CD14-positive monocyte (primary cell): ENCODE results near the gene CCL28. TPM values are rescaled to one million over a fixed set of nuclear protein-coding genes. Genes with fewer than 3 reads are reported as not detected.
"Not testable (repeated sequence)": the region's sequence is repeated elsewhere in the genome, so short reads cannot be mapped to it uniquely, and the experiment has no call there.

Experiments used
- DNase-seq, 3 donors: peaks; one replicate each; pipeline ENCODE4 v3.0.0-alpha.2; 2011 to 2022
- H2AFZ ChIP-seq: 2 replicates; pipeline ENCODE4 v1.6.0; 2012; ENCODE audit warnings: mild to moderate bottlenecking, low read depth, low read length, inconsistent platforms; ENCODE audit not compliant: insufficient read depth, poor library complexity, severe bottlenecking
- H3K27ac ChIP-seq, 2 donors: 1 replicate in 1 of 2; 2 replicates in 1 of 2; pipeline ENCODE4 v1.5.1; 2012 to 2013; ENCODE audit warnings: low read length in 2 of 2, control low read depth in 1 of 2, inconsistent platforms in 1 of 2, low read depth in 1 of 2, mild to moderate bottlenecking in 1 of 2
- H3K27me3 ChIP-seq, 2 donors: one replicate each; pipeline versions ENCODE4 v1.6.0 to v1.6.1; 2011 to 2013; ENCODE audit warnings: low read length in 2 of 2; ENCODE audit not compliant: control insufficient read depth in 2 of 2, insufficient read depth in 2 of 2
- H3K36me3 ChIP-seq, 2 donors: replicated peaks in 1 of 2; 1 replicate in 1 of 2; 2 replicates in 1 of 2; pipeline versions ENCODE4 v1.5.1 to v1.6.1; 2012 to 2013; ENCODE audit warnings: low read length in 2 of 2, control low read depth in 1 of 2, inconsistent platforms in 1 of 2, mild to moderate bottlenecking in 1 of 2; ENCODE audit not compliant: insufficient read depth in 2 of 2, control insufficient read depth in 1 of 2
- H3K4me1 ChIP-seq, 2 donors: 1 replicate in 1 of 2; 2 replicates in 1 of 2; pipeline versions ENCODE4 v1.5.1 to v1.6.1; 2012 to 2013; ENCODE audit warnings: low read length in 2 of 2, control low read depth in 1 of 2, inconsistent platforms in 1 of 2, mild to moderate bottlenecking in 1 of 2, moderate library complexity in 1 of 2; ENCODE audit not compliant: insufficient read depth in 2 of 2, control insufficient read depth in 1 of 2
- H3K4me2 ChIP-seq: replicated peaks from 2 replicates; pipeline ENCODE3; 2012; ENCODE audit warnings: low read length, moderate library complexity, mild to moderate bottlenecking; ENCODE audit not compliant: poor library complexity, severe bottlenecking; ENCODE audit errors: extremely low read depth
- H3K4me3 ChIP-seq, 3 experiments: fragments of 200-600 bp in 1 of 3; sonication (generic) in 1 of 3; replicated peaks in 1 of 3; 1 replicate in 2 of 3; 2 replicates in 1 of 3; pipeline ENCODE4 v1.5.1; 2011 to 2013; ENCODE audit warnings: low read length in 3 of 3, mild to moderate bottlenecking in 3 of 3, control low read depth in 2 of 3, low read depth in 2 of 3, inconsistent platforms in 1 of 3, moderate library complexity in 1 of 3
- H3K79me2 ChIP-seq: 2 replicates; pipeline ENCODE4 v1.6.0; 2012; ENCODE audit warnings: mild to moderate bottlenecking, control low read depth, inconsistent platforms, low read length, moderate library complexity; ENCODE audit not compliant: insufficient read depth
- H3K9ac ChIP-seq: 2 replicates; pipeline ENCODE4 v1.6.0; 2017; ENCODE audit warnings: low read length, mild to moderate bottlenecking; ENCODE audit not compliant: insufficient read depth, poor library complexity, severe bottlenecking
- H3K9me3 ChIP-seq, 2 donors: replicated peaks in 1 of 2; 1 replicate in 1 of 2; 2 replicates in 1 of 2; pipeline versions ENCODE4 v1.5.1 to v1.6.1; 2012 to 2013; ENCODE audit warnings: low read length in 2 of 2, control low read depth in 1 of 2; ENCODE audit not compliant: control insufficient read depth in 1 of 2, insufficient read depth in 1 of 2
- H4K20me1 ChIP-seq: 2 replicates; pipeline ENCODE4 v1.6.0; 2012; ENCODE audit warnings: mild to moderate bottlenecking, low read length, control low read depth, moderate library complexity; ENCODE audit not compliant: insufficient read depth
- H3K27ac Mint-ChIP-seq, 7 donors: one replicate each; pipeline ENCODE4 v1.8.0; 2020; ENCODE audit warnings: mild to moderate bottlenecking in 7 of 7, mixed read lengths in 7 of 7, moderate library complexity in 6 of 7, inconsistent platforms in 2 of 7
- H3K27me3 Mint-ChIP-seq, 3 donors: one replicate each; pipeline ENCODE4 v1.8.0; 2021 to 2022; ENCODE audit warnings: low read depth in 3 of 3, mild to moderate bottlenecking in 3 of 3, mixed read lengths in 3 of 3, moderate library complexity in 3 of 3, inconsistent platforms in 1 of 3
- H3K36me3 Mint-ChIP-seq, 2 donors: one replicate each; pipeline ENCODE4 v1.8.0; 2020; ENCODE audit warnings: mixed read lengths in 2 of 2, inconsistent platforms in 1 of 2, mild to moderate bottlenecking in 1 of 2
- H3K4me1 Mint-ChIP-seq: one replicate; pipeline ENCODE4 v1.8.0; 2020; ENCODE audit warnings: mild to moderate bottlenecking, mixed read lengths
- H3K4me3 Mint-ChIP-seq, 2 donors: one replicate each; pipeline ENCODE4 v1.8.0; 2020; ENCODE audit warnings: mild to moderate bottlenecking in 2 of 2, mixed read lengths in 2 of 2, moderate library complexity in 1 of 2
- H3K9me3 Mint-ChIP-seq, 7 donors: one replicate each; pipeline ENCODE4 v1.8.0; 2020 to 2022; ENCODE audit warnings: mixed read lengths in 7 of 7, mild to moderate bottlenecking in 6 of 7, moderate library complexity in 6 of 7, inconsistent platforms in 2 of 7
- WGBS: methylation state at CpG from one replicate; pipeline ENCODE4 v1.1.5; 2013; ENCODE audit warnings: missing lambda C conversion rate; ENCODE audit not compliant: insufficient coverage; 5-methylcytosine and 5-hydroxymethylcytosine counted together
- intact Hi-C, 2 donors: fragments of 100-400 bp; cut with micrococcal nuclease; formaldehyde crosslinking; loops; one replicate each; pipeline versions ENCODE4 v1.15.0 to v1.15.1; 2023
- polyA plus RNA-seq, 3 donors: library from polyadenylated mRNA; depleted of rRNA in 1 of 3; unstranded in 2 of 3; stranded (reverse) in 1 of 3; fragments of 300-500 nt in 2 of 3; fragments of >200 nt in 1 of 3; fragmentation: Illumina TruSeq in 2 of 3; gene quantifications; 1 replicate in 2 of 3; 2 replicates in 1 of 3; pipeline ENCODE4 v1.2.3, GENCODE V29; 2012 to 2021
- TF ChIP-seq, protein P1 (sequence below): fragments of 200-600 bp; IDR thresholded peaks from one replicate; pipeline ENCODE4 v1.8.0; 2022; ENCODE audit warnings: antibody characterized with exemption, mild to moderate bottlenecking

The CCL28 gene
- polyA plus RNA-seq, 3 donors = 0.10 to 0.51 (median 0.32) TPM

DNA sequence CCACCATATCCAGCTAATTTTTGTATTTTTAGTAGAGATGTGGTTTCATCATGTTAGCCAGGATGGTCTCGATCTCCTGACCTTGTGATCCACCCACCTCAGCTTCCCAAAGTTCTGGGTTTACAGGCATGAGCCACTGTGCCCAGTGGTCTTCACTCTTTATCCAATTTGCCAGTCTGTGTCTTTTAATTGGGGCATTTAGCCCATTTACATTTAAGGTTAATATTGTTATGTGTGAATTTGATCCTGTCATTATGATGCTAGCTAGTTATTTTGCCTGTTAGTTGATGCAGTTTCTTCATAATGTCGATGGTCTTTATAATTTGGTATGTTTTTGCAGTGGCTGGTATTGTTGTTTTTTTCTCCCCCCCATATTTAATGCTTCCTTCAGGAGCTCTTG lies 47.0 kb downstream of the CCL28 start:
- H3K9ac ChIP-seq = not testable (repeated sequence)
- H3K9me3 Mint-ChIP-seq = peaks cover 3 to 17% (median 13%) of the 10 kb centered on the region in 7 donors

DNA sequence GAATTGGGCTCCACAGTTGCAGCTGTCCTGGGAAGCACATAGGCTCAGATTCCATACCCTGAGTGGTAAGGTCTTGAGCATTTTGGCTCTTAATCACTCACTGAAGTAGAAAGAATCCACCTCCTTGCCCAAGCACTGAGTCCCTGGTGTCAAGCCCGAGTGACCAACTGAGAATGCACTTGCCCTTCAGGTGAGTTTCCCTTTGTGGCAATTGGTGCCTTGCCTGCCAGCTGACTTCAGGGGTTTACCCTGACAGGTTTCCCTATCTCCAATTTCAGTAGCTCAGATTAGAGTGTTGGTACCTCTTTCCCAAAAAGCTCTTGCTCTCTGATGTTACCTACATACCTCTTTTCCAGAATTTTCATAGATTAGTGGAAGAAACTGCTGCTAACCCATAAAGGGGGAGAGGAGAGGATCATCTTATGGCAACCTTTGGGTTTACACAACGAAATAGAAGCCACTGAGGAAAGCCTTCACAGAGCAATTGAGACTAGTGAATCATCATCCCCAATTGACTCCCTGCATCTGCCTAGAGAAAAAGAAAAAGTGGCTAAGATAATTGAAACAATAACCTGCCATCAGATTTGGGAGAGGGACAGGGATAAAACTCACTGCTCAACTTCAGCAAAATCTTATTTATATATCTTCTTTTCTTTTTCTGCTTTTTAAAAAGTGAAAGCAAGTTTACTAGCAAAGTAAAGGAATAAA lies 48.6 kb downstream of the CCL28 start:
- H3K79me2 ChIP-seq = no peaks in the 10 kb centered on the region
- H3K27ac Mint-ChIP-seq = no peak overlapping the region
- TF ChIP-seq, protein P1, sequence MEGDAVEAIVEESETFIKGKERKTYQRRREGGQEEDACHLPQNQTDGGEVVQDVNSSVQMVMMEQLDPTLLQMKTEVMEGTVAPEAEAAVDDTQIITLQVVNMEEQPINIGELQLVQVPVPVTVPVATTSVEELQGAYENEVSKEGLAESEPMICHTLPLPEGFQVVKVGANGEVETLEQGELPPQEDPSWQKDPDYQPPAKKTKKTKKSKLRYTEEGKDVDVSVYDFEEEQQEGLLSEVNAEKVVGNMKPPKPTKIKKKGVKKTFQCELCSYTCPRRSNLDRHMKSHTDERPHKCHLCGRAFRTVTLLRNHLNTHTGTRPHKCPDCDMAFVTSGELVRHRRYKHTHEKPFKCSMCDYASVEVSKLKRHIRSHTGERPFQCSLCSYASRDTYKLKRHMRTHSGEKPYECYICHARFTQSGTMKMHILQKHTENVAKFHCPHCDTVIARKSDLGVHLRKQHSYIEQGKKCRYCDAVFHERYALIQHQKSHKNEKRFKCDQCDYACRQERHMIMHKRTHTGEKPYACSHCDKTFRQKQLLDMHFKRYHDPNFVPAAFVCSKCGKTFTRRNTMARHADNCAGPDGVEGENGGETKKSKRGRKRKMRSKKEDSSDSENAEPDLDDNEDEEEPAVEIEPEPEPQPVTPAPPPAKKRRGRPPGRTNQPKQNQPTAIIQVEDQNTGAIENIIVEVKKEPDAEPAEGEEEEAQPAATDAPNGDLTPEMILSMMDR = no peak
- no peaks in the 10 kb centered on the region for H3K36me3 ChIP-seq
- no peaks in the 10 kb centered on the region for H3K36me3 Mint-ChIP-seq
- H3K4me1 Mint-ChIP-seq = no peaks in the 10 kb centered on the region
- 67% methylated on average over 1 of the region's 2 CpGs for WGBS
- H4K20me1 ChIP-seq = no peaks in the 10 kb centered on the region
- no peak overlapping the region for H2AFZ ChIP-seq
- no peaks in the 10 kb centered on the region for H3K4me1 ChIP-seq
- no peak for DNase-seq
- intact Hi-C loops = no loop called here
- peaks cover 2 to 8% (median 3%) of the 10 kb centered on the region in 3 donors for H3K27me3 Mint-ChIP-seq
- H3K27me3 ChIP-seq = no peaks in the 10 kb centered on the region
- no peak overlapping the region for H3K4me2 ChIP-seq
- no peak overlapping the region for H3K4me3 ChIP-seq
- H3K9me3 Mint-ChIP-seq = peaks cover 8 to 24% (median 17%) of the 10 kb centered on the region in 7 donors
- H3K9me3 ChIP-seq = peaks cover 7 to 11% of the 10 kb centered on the region in 2 donors
- H3K27ac ChIP-seq = no peak overlapping the region
- no peak overlapping the region for H3K4me3 Mint-ChIP-seq
- H3K9ac ChIP-seq = no peak overlapping the region

More for the DNA sequence above, 47.0 kb downstream of the CCL28 start:
- WGBS = no CpG with 5 or more reads among the region's 2 CpGs
- H3K4me2 ChIP-seq, H3K4me1 ChIP-seq, H3K4me3 Mint-ChIP-seq, DNase-seq, H3K27ac Mint-ChIP-seq, H3K27ac ChIP-seq, H3K4me3 ChIP-seq, H3K36me3 ChIP-seq, H3K27me3 Mint-ChIP-seq, H2AFZ ChIP-seq, H3K9me3 ChIP-seq, H4K20me1 ChIP-seq, H3K36me3 Mint-ChIP-seq, H3K4me1 Mint-ChIP-seq, intact Hi-C loops, H3K27me3 ChIP-seq, H3K79me2 ChIP-seq: not testable (repeated sequence)
